ENCODE measurements around the gene PXK. TPM values are rescaled to one million over a fixed set of nuclear protein-coding genes. Genes with fewer than 3 reads are reported as not detected.

The PXK gene
- total and polyA plus RNA-seq, 4 experiments from 2014 or later: 20.0 to 28.7 (median 21.8) TPM

DNA sequence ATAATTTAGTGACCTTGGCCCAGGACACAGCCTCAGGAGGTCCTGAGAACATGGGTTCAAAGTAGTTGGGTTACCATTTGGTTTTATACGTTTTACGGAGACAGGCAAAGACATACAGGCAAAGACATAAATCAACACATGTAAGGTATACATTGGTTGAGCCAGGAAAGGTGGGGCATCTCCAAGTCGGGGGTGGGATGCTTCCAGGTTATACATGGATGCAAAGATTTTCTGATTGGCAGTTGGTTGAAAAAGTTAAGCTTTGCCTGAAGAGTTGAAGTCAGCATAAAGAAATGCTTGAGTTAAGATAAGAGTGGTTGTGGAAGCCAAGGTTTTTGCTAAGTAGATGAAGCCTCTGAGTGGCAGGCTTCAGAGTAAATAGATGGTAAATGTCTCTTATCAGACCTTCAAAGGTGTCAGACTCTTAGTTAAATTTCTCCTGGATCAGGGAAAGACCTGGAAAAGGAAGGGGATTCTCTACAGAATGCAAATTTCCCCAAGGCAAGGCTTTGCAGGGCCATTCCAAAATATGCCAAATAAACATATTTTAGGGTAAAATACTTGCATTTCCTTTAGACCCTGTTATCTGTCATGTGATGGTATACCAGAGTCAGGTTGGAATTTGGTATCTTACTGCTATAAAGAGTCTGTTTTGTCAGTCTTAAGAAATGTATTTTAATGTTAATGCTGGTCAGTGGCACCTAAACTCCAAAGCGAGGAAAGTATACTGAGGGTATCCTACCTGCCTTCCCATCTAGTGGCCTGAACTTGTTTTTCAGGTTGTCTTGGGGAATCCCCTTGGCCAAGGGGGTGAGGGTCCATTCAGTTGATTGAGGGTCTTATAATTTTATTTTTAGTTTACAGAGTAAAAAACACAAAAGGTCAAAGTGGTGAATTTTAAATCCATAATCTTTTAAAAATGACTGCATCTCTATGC, 109.1 kb downstream of the PXK start:
- Mint-ChIP-seq H3K4me3 (no peak overlapping the region), H3K36me3 (no peaks in the 10 kb centered on the region), H3K4me1 (no peaks in the 10 kb centered on the region), H3K27me3 (no peaks in the 10 kb centered on the region), H3K27ac (no peak overlapping the region), H3K9me3 (no peaks in the 10 kb centered on the region)
- Histone ChIP-seq H3K27ac (ENCODE audit: low read depth, low read length) (no peak overlapping the region), H3K27me3 (ENCODE audit: insufficient read depth, low read length) (no peaks in the 10 kb centered on the region), H3K4me3 (ENCODE audit: low read length in 2 of 2) (no peak overlapping the region), H3K9me3 (ENCODE audit: control insufficient read depth in 1 of 2, low read length in 2 of 2) (no peaks in the 10 kb centered on the region), H3K36me3 (ENCODE audit: insufficient read depth, low read length) (no peaks in the 10 kb centered on the region), H3K4me1 (ENCODE audit: insufficient read depth, low read length) (no peaks in the 10 kb centered on the region)
- POLR2A ChIA-PET (ENCODE audit: partially characterized antibody): no interaction called here
- CTCF ChIA-PET (ENCODE audit: partially characterized antibody): no interaction called here
- DNase-seq: no peak
- intact Hi-C loops (cut with micrococcal nuclease): no loop called here

- no peaks in the 10 kb centered on the region for H3K36me3 ChIP-seq (ENCODE audit: insufficient read depth, low read length)
- H3K27ac Mint-ChIP-seq: no peak overlapping the region
- no peak overlapping the region for H3K4me3 ChIP-seq (ENCODE audit: low read length in 2 of 2)
- ChIA-PET CTCF (ENCODE audit: partially characterized antibody) (interaction anchor here (0.7 to 1.3 kb wide), 2 partner anchors 11 to 145 kb away, joined by 3 to 4 read pairs; no protein-coding TSS in a partner anchor), POLR2A (ENCODE audit: partially characterized antibody) (no interaction called here)
- no peaks in the 10 kb centered on the region for H3K4me1 ChIP-seq (ENCODE audit: insufficient read depth, low read length)
- peaks cover 0 to 2% (median under 1%) of the 10 kb centered on the region in 4 donors for H3K4me1 Mint-ChIP-seq
- peaks cover 2 to 4% of the 10 kb centered on the region in 2 donors for H3K27me3 Mint-ChIP-seq
- H3K36me3 Mint-ChIP-seq: peaks cover 13 to 14% of the 10 kb centered on the region in 2 donors
- peaks cover 0 to 3% of the 10 kb centered on the region in 2 donors for H3K9me3 ChIP-seq (ENCODE audit: control insufficient read depth in 1 of 2, low read length in 2 of 2)
- no peak overlapping the region for H3K4me3 Mint-ChIP-seq
- no peak for DNase-seq
- peaks cover 0 to 40% (median 33%) of the 10 kb centered on the region in 8 donors for H3K9me3 Mint-ChIP-seq
- intact Hi-C loops (cut with micrococcal nuclease): no loop called here
- no peak overlapping the region for H3K27ac ChIP-seq (ENCODE audit: low read depth, low read length)
- no peaks in the 10 kb centered on the region for H3K27me3 ChIP-seq (ENCODE audit: insufficient read depth, low read length)
Measured at GRCh38 chr3:58452176-58452575, 119.5 kb downstream of the PXK start.

DNA sequence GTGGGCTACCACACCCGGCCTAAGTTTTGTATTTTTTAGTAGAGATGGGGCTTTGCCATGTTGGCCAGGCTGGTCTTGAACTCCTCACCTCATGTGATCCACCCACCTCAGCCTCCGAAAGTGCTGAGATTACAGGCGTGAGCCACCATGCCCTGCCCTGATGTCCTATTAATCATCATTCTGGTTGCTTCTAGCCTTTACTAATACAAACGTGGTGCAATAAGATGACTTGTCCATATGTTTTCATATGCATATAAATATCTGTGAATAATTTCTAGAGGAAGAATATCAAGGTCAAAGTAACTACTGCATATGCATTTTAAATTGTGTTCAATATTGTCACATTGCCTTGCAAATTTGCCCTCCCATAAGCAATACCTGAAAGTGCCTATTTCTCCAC, 126.5 kb downstream of the PXK start:
- H3K36me3 Mint-ChIP-seq: peaks cover 10 to 11% of the 10 kb centered on the region in 2 donors
- H3K9me3 ChIP-seq (ENCODE audit: control insufficient read depth in 1 of 2, low read length in 2 of 2): peaks cover 0 to 3% of the 10 kb centered on the region in 2 donors
- intact Hi-C loops (cut with micrococcal nuclease): no loop called here
- no peaks in the 10 kb centered on the region for H3K27me3 ChIP-seq (ENCODE audit: insufficient read depth, low read length)
- no peak overlapping the region for H3K27ac Mint-ChIP-seq
- H3K36me3 ChIP-seq (ENCODE audit: insufficient read depth, low read length): no peaks in the 10 kb centered on the region
- peaks cover 2 to 5% of the 10 kb centered on the region in 2 donors for H3K27me3 Mint-ChIP-seq
- no peak overlapping the region for H3K27ac ChIP-seq (ENCODE audit: low read depth, low read length)
- no peak overlapping the region for H3K4me3 ChIP-seq (ENCODE audit: low read length in 2 of 2)
- no peak overlapping the region for H3K4me3 Mint-ChIP-seq
- H3K4me1 ChIP-seq (ENCODE audit: insufficient read depth, low read length): peaks cover 7% of the 10 kb centered on the region
- H3K9me3 Mint-ChIP-seq: peaks cover 0 to 30% (median 22%) of the 10 kb centered on the region in 8 donors
- CTCF ChIA-PET (ENCODE audit: partially characterized antibody): interaction anchor here (1.4 kb wide), 1 partner anchor 8 kb away, joined by 3 read pairs; no protein-coding TSS in a partner anchor
- POLR2A ChIA-PET (ENCODE audit: partially characterized antibody): no interaction called here
- peaks cover 2 to 7% (median 7%) of the 10 kb centered on the region in 4 donors for H3K4me1 Mint-ChIP-seq
- no peak for DNase-seq

- Mint-ChIP-seq H3K27ac (no peak overlapping the region), H3K36me3 (no peaks in the 10 kb centered on the region), H3K9me3 (peaks cover 0 to 4% (median 0%) of the 10 kb centered on the region in 8 donors), H3K27me3 (peaks cover 0 to 3% of the 10 kb centered on the region in 2 donors), H3K4me1 (peaks cover 2 to 7% (median 7%) of the 10 kb centered on the region in 4 donors), H3K4me3 (peak overlapping the region in 1 of 8 donors; percentile 54)
- H3K36me3 ChIP-seq (ENCODE audit: insufficient read depth, low read length): no peaks in the 10 kb centered on the region
- DNase-seq: no peak
- no peak overlapping the region for H3K27ac ChIP-seq (ENCODE audit: low read depth, low read length)
- intact Hi-C loops (cut with micrococcal nuclease): loop anchor here (1.0 to 10.0 kb wide), 3 partner anchors 28 to 172 kb away; no protein-coding TSS in a partner anchor
- H3K4me3 ChIP-seq (ENCODE audit: low read length in 2 of 2): no peak overlapping the region
- no peaks in the 10 kb centered on the region for H3K27me3 ChIP-seq (ENCODE audit: insufficient read depth, low read length)
- H3K9me3 ChIP-seq (ENCODE audit: control insufficient read depth in 1 of 2, low read length in 2 of 2): no peaks in the 10 kb centered on the region
- CTCF ChIA-PET (ENCODE audit: partially characterized antibody): no interaction called here
- POLR2A ChIA-PET (ENCODE audit: partially characterized antibody): no interaction called here
- peaks cover 7% of the 10 kb centered on the region for H3K4me1 ChIP-seq (ENCODE audit: insufficient read depth, low read length)
Measured at GRCh38 chr3:58462829-58463180, 130.1 kb downstream of the PXK start.

DNA sequence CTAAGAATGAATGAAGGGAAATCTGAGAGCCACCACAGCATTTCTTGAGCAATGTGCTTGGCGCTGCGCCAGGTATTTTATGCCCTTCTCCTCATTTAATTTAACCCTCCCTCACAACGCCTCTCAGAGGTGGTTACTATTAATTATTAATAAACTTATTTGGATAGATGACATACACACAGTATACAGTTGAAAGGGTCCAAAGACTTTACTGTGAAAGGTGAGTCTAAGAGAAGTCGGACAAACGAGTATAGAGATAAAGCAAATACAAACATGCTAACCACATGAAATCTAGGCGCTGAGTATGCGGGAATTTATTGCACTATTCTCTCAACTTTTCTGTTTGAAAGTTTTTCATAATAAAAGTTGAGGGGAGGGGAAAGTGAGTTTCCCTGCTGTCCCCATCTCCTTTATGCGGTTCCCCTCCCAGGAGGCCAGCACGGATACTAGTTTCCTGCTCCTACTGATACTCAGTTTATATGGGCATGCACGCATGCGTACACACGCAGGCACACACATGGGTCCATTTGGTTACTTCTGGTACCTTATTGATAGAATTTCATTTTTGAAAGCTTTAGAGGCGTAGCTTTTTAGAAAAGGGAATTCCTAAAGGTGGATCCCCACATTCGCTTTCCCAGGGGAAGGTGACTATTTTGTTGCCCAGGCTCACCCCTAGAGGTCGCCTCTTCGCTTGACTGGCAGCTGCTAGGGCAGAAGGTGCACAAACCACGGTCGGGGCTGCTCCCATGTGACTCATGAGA, 130.7 kb downstream of the PXK start:
- H3K27me3 Mint-ChIP-seq: peaks cover 0 to 3% of the 10 kb centered on the region in 2 donors
- CTCF ChIA-PET (ENCODE audit: partially characterized antibody): interaction anchor here (0.6 to 1.8 kb wide), 28 partner anchors 9 to 1810 kb away, joined by 3 to 21 read pairs (median 4); partner anchors contain the start of genes ACOX2, HTD2, KCTD6 and PDHB
- H3K27ac Mint-ChIP-seq: peak overlapping the region in 2 of 7 donors; percentile 41 to 79
- no peaks in the 10 kb centered on the region for H3K36me3 Mint-ChIP-seq
- DNase-seq: peak; percentile 41 to 67 (median 54)
- Histone ChIP-seq H3K36me3 (ENCODE audit: insufficient read depth, low read length) (no peaks in the 10 kb centered on the region), H3K4me1 (ENCODE audit: insufficient read depth, low read length) (peaks cover 7% of the 10 kb centered on the region), H3K9me3 (ENCODE audit: control insufficient read depth in 1 of 2, low read length in 2 of 2) (no peaks in the 10 kb centered on the region), H3K4me3 (ENCODE audit: low read length in 2 of 2) (no peak overlapping the region), H3K27ac (ENCODE audit: low read depth, low read length) (no peak overlapping the region), H3K27me3 (ENCODE audit: insufficient read depth, low read length) (no peaks in the 10 kb centered on the region)
- peaks cover 2 to 7% (median 7%) of the 10 kb centered on the region in 4 donors for H3K4me1 Mint-ChIP-seq
- POLR2A ChIA-PET (ENCODE audit: partially characterized antibody): interaction anchor here (0.9 to 1.3 kb wide), 4 partner anchors 29 to 157 kb away, joined by 3 to 5 read pairs (median 4); partner anchors contain the start of genes HTD2, KCTD6 and RPP14
- intact Hi-C loops (cut with micrococcal nuclease): loop anchor here (1.0 to 10.0 kb wide), 3 partner anchors 28 to 171 kb away; no protein-coding TSS in a partner anchor
- no peaks in the 10 kb centered on the region for H3K9me3 Mint-ChIP-seq
- peak overlapping the region in 6 of 8 donors; percentile 8 to 56 (median 25) for H3K4me3 Mint-ChIP-seq

DNA sequence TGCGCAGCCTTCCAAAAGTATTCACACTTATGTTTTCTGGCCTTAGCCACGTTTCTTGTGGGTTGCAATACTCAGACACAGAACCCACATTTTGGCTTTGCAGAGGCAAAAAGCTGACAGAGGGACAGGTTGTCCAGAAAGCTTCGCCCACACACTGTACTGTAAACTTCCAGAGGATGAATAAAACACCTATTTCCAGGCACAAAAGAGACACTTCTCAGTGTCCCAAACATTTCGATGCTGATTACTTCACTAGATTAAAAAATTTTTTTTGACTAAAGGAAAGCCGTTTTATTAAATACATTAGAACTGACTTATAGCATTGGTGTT, 131.2 kb downstream of the PXK start:
- Histone ChIP-seq H3K27me3 (ENCODE audit: insufficient read depth, low read length) (no peaks in the 10 kb centered on the region), H3K4me3 (ENCODE audit: low read length in 2 of 2) (no peak overlapping the region), H3K36me3 (ENCODE audit: insufficient read depth, low read length) (no peaks in the 10 kb centered on the region), H3K4me1 (ENCODE audit: insufficient read depth, low read length) (peaks cover 7% of the 10 kb centered on the region), H3K27ac (ENCODE audit: low read depth, low read length) (no peak overlapping the region), H3K9me3 (ENCODE audit: control insufficient read depth in 1 of 2, low read length in 2 of 2) (no peaks in the 10 kb centered on the region)
- H3K4me1 Mint-ChIP-seq: peaks cover 2 to 7% (median 7%) of the 10 kb centered on the region in 4 donors
- H3K4me3 Mint-ChIP-seq: peak overlapping the region in 6 of 8 donors; percentile 8 to 56 (median 25)
- peak overlapping the region in 2 of 7 donors; percentile 41 to 79 for H3K27ac Mint-ChIP-seq
- intact Hi-C loops (cut with micrococcal nuclease): loop anchor here (1.0 to 10.0 kb wide), 3 partner anchors 27 to 171 kb away; no protein-coding TSS in a partner anchor
- no peaks in the 10 kb centered on the region for H3K9me3 Mint-ChIP-seq
- CTCF ChIA-PET (ENCODE audit: partially characterized antibody): interaction anchor here (0.6 to 1.8 kb wide), 29 partner anchors 8 to 1811 kb away, joined by 3 to 21 read pairs (median 4); partner anchors contain the start of genes ACOX2, HTD2, KCTD6 and PDHB
- DNase-seq: no peak
- peaks cover 0 to 3% of the 10 kb centered on the region in 2 donors for H3K27me3 Mint-ChIP-seq
- H3K36me3 Mint-ChIP-seq: no peaks in the 10 kb centered on the region
- POLR2A ChIA-PET (ENCODE audit: partially characterized antibody): interaction anchor here (0.9 to 1.3 kb wide), 4 partner anchors 28 to 158 kb away, joined by 3 to 5 read pairs (median 4); partner anchors contain the start of genes HTD2, KCTD6 and RPP14
